Measurements from ENCODE around the gene FLRT1.
"Not testable (repeated sequence)": the region's sequence is repeated elsewhere in the genome, so short reads cannot be mapped to it uniquely, and the experiment has no call there.

The FLRT1 gene

GRCh38 chr11:64045700-64046099 is 10.0 kb downstream of the FLRT1 start:
- DNase-seq (ENCODE audit: low read depth in 3 of 3): no peak

- not testable (repeated sequence) for DNase-seq (ENCODE audit: low read depth in 3 of 3)
These were observed 11.6 kb downstream of the FLRT1 start for GRCh38 chr11:64047373-64047772.

DNA sequence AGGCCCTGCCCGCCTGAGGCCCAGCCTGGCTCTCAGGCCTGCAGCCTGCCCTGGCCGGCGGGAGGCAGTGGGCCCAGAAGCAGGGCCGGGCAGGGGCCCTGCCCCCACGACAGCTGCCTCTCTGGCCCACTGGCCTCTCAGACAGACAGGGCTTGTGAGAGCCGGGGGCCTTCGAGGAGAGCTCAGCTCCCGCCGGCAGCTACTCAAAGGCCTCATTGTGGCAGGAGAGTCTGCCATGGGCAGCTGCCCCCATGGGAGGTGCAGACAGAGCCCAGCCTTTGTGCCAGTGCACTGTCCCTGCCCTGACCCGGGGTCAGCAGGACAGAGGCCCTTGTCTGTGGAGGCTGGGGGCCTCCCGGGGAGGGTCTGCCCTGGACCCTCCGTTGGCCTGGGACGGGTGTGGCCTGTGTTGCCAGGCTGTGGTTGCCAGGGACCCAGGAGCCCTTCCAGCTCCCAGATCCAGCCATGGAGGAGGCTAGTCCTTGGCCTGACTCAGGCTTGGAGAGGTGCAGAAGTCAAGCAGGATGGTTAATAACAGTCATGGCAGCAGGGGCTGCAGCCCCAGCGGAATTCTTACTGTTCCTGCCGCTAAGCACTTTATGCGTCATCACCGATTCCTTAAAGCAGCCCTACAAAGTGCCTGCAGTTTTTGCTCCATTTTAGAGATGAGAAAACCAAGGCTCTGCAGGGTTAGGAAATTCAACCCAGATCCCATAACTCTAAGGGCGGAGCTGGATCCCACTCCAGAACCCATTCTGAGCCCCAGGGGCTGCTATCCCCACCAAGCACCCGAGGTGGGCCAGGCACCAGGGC is 12.5 kb downstream of the FLRT1 start:
- no peak for DNase-seq (ENCODE audit: low read depth in 3 of 3)

GRCh38 chr11:64049509-64049908 is 13.8 kb downstream of the FLRT1 start:
- no peak for DNase-seq (ENCODE audit: low read depth in 3 of 3)

DNA sequence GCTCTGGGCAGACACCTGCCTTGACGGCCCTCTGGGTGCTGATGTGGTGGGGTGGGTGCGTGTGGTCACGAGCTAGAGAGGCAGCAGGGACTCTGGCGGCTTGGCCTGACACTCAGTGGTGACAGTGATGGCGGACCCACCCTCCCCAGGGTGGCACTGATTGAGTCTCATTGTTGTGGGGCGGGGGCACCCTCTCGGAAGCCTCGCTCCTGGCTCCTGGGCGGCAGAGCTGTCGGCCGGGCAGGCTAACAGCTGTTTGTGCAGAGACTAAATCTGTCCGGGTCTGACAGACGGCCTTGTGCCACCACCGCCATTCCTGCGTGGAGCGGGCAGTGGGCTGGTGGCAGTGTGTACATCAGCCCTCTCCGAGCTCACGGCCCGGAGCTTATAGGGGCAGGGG is 15.6 kb downstream of the FLRT1 start:
- DNase-seq (ENCODE audit: low read depth in 3 of 3): no peak

DNA sequence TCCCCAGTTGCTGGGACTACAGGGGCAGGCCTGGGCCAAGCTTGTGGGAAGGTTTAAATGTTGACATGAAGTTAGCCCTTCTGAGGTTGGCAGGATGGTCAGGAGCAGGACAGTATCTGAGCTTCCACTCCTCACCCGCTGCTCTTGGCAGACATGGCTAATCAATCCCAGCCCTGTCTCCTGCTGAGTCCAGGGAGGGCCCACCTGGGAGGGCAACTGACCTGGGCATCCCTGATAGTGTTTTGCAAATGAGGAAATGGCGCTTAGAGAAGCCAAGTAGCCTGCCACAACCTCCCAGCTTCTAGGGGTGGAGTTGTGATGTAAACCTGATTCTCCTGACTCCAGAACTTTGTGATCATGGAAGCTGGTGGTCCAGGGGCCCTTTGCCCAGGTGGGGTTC is 16.7 kb downstream of the FLRT1 start:
- no peak for DNase-seq (ENCODE audit: low read depth in 3 of 3)

DNA sequence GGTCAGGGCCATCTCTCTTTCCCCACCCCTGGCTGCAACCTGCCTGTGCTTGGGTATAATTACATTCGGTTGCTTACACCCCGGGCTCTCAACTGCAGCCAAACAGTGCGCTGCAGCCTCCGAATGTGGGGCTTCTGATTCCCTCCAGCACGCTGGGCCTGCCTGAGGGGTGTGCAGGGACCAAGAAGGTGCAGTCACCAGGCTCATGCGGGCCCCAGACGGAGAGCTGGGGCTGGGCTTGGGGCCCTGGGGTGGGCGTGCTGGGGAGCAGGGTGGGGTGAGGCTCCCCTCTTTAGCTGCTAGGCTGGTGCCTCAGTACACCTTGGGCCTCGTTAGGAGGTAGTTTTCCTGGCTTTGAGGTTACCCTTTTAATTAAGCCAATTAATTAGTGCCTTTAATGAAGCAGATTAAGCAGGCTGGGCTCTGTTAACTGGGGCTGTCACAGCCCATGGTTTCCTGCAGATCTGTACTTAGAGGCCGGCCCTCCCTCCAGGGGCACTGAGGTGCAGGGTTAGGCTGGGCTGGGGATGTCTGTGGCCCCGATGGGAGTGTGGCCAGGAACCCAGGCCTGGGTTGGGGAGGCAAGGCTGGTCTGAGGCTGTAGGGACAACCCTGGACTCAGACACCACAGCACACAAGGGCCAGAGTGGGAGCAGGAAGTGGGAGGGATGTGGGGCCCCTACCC is 17.3 kb downstream of the FLRT1 start:
- DNase-seq (ENCODE audit: low read depth in 3 of 3): no peak

- DNase-seq (ENCODE audit: low read depth in 3 of 3): no peak
These were observed 18.0 kb downstream of the FLRT1 start for GRCh38 chr11:64053699-64054098.

- no peak for DNase-seq (ENCODE audit: low read depth in 3 of 3)
These were observed 19.3 kb downstream of the FLRT1 start for GRCh38 chr11:64055077-64055476.

DNA sequence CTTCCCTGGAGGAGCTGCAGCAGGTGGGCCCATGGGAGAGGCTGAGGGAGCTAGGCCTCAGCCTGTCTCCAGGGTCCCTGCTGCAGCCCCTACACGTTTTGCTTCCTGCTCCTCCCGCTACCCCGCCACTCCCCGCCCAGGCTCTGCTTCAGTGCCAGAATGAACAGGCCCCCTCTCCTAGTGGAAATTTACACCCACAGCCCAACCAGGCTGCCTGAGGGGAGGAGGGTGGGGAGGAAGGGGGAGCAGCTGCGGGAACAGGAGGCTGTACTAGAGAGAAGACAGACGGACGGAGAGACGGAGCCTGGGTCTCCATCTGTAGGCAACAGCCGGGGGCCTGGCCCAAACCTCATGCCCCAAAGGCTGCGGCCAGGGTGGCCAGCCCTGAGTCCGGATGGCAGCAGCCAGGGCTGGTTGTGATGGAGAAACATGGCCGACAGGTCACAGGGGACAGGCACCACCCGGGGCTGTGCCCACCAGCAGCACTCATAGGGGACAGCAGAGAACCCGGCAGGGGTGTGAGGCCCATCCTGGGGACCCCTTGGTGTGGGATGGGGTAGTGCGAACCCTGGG is 20.6 kb downstream of the FLRT1 start:
- DNase-seq (ENCODE audit: low read depth in 3 of 3): no peak

- no peak for DNase-seq (ENCODE audit: low read depth in 3 of 3)
These were observed 21.1 kb downstream of the FLRT1 start for GRCh38 chr11:64056861-64057260.

GRCh38 chr11:64057890-64058289 is 22.2 kb downstream of the FLRT1 start:
- no peak for DNase-seq (ENCODE audit: low read depth in 3 of 3)

DNA sequence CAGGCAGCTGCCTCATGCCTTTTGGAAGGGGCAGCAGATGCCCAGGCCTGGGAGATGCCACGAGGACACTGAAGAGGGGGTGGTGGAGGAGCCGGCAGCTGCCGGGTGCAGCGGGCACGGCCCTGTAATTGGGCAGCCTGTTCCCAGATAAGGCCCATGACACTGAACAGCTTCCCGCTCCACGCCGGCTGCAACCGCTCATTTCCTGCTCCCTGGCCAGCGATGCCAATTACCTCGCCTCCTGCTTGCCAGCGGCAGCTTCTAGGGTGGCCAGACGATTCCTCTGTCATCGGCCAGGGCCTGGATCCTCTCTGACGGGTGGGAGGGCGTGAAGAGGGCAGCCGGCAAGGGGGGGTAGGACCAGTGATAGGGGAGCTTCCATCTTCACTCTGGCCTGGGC is 22.8 kb downstream of the FLRT1 start:
- no peak for DNase-seq (ENCODE audit: low read depth in 3 of 3)

GRCh38 chr11:64059339-64060140 is 23.8 kb downstream of the FLRT1 start:
- DNase-seq (ENCODE audit: low read depth in 3 of 3): no peak

GRCh38 chr11:64060263-64060860 is 24.6 kb downstream of the FLRT1 start:
- no peak for DNase-seq (ENCODE audit: low read depth in 3 of 3)

GRCh38 chr11:64060861-64061444 is 25.2 kb downstream of the FLRT1 start:
- peak; percentile 8 to 44 (median 14) for DNase-seq (ENCODE audit: low read depth in 3 of 3)

- no peak for DNase-seq (ENCODE audit: low read depth in 3 of 3)
These were observed 26.7 kb downstream of the FLRT1 start for GRCh38 chr11:64062185-64063039.

- no peak for DNase-seq (ENCODE audit: low read depth in 3 of 3)
These were observed 28.0 kb downstream of the FLRT1 start for GRCh38 chr11:64063777-64064176.

DNA sequence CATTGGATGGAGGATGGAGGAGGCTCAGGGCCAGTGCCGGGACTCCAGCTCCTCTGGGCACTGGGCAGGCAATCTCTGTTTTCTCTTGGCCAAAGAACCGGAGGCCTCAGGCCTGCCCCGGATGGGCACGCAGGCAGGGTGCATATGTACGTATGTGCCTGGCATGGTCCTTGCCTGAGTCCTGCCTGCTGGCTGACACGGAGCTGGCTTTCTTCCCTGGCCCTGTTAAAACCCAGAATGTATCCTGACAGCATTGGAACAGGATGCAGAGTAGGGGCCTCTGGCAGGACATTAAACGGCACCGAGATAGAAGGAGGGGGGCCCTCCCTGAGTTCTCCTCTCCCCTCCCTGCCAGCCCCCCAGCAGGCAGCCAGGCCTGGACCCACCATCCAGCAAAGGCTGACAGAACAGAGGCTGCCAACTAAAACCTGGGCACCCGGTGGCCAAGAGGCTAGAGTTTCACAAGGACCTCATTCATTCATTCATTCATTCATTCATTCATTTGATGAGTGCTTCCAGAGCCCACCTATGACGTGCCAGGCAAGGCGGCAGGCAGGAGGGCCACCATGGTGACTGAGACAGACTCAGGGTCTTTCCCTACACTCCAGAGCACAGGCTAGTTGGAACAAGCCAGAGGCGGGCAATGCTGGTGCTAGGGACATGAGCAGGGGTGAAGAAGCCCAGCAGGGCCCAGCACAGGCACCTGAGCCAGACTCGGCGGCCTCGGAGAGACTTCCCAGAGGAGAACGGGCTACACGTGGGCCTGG is 28.8 kb downstream of the FLRT1 start:
- no peak for DNase-seq (ENCODE audit: low read depth in 3 of 3)

DNA sequence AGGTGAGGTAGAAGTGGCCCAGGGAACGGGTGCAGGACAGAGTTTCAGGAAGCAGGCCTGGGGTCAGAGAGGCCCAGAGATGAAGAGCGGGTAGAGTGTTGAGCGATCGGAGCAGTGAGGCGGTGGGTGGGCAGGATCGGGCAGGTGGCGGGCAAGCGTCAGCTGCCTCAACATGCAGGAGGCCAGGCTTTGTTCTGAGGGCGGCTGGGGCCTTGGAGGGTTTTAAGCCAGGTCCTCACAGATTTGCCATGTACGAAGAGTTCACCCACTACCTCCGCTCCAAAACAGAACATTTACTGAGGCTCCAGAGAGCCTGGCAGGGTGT is 29.4 kb downstream of the FLRT1 start:
- DNase-seq (ENCODE audit: low read depth in 3 of 3): no peak

Data from stimulated activated CD4-positive, alpha-beta T cell treated with anti-CD3 and anti-CD28 coated beads, TNF-alpha, amount 100 ng/mL, for 48 hours (primary cell).